Measurements from ENCODE around the gene TOM1L1.

GRCh38 chr17:54888981-54889380, 11.7 kb upstream of the TOM1L1 start:
- TF ChIP-seq TAF1 (IDR thresholded peaks at IDR 0.05; ENCODE audit: low read depth) (no peak), FOXM1 (IDR thresholded peaks at IDR 0.05; ENCODE audit: borderline replicate concordance, low read depth) (no peak), RAD21 (IDR thresholded peaks at IDR 0.05; ENCODE audit: low read depth) (no peak), EP300 (IDR thresholded peaks at IDR 0.05; ENCODE audit: borderline replicate concordance) (no peak), YY1 (IDR thresholded peaks at IDR 0.05; ENCODE audit: low read depth) (no peak), REST (IDR thresholded peaks at IDR 0.05; ENCODE audit: low read depth) (no peak), TEAD4 (IDR thresholded peaks at IDR 0.05) (no peak), EGR1 (IDR thresholded peaks at IDR 0.05) (no peak), NFIC (IDR thresholded peaks at IDR 0.05) (no peak), CEBPB (IDR thresholded peaks at IDR 0.05) (no peak), USF1 (IDR thresholded peaks at IDR 0.05) (no peak)
